ENCODE results near the gene CD86.
"Not testable (repeated sequence)": the region's sequence is repeated elsewhere in the genome, so short reads cannot be mapped to it uniquely, and the experiment has no call there.

CD86 gene

GRCh38 chr3:122094693-122095092, 39.5 kb downstream of the CD86 start:
- DNase-seq, result no peak

DNA sequence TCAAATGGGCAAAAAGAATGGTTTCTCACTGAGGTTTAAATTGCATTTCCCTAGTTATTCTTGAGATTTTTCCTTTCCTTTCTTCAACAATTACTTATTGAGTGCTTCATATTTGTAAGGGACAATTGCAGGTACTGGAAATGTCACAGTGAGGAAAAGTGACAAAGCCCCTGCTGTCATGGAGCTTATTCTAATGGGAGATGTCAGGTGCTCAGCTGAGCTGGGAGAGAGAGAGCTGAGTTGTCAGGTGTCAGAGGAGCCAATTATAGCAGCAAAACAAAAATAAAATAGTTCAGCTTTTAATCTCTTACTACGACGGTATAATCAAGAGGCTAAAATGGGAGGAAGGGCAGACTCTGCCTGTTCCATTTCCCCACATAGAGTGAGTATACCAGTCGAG, 42.0 kb downstream of the CD86 start:
- no peak for DNase-seq

GRCh38 chr3:122098611-122099010, 43.4 kb downstream of the CD86 start:
- no peak for DNase-seq

- DNase-seq, result no peak
Measured at GRCh38 chr3:122099255-122099654, 44.1 kb downstream of the CD86 start.

- no peak for DNase-seq
Measured at GRCh38 chr3:122100083-122100482, 44.9 kb downstream of the CD86 start.

- peak; percentile 7 for DNase-seq
Measured at GRCh38 chr3:122100591-122101463, 45.7 kb downstream of the CD86 start.

- DNase-seq, result peak; percentile 74
Measured at GRCh38 chr3:122101646-122102045, 46.5 kb downstream of the CD86 start.

- no peak for DNase-seq
Measured at GRCh38 chr3:122102191-122102935, 47.2 kb downstream of the CD86 start.

DNA sequence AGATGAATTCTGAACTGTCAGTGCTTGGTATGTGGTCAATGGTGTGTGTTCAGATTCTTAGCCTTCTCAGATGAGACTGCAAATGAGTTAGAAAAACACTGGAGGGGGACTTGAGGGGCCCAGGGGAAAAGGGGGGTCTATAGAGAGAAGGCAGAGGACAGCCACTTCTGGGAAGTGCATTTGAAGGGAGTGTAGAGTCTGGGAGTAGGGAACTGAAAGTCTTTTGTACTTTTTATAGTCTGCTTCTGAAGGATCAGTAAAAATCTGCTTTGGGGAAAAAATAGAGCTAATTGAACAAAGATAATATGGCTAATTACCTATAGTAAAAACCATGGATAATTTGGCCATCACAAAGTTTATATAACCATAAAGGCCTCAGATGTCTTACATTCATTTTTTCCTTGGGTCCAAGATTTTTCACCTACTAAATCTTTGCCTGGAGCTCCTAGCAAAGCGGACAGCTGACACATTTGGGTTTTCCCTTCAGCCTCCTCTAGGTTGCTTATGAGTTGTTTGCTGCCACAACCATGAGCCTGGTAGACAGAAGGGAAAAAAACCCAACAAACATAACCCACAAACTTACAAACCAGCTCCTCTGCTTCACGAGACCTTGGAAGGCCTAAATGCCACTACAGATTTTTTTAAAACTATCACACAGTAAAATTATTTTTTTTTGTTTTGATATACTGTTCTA, 48.8 kb downstream of the CD86 start:
- no peak for DNase-seq

DNA sequence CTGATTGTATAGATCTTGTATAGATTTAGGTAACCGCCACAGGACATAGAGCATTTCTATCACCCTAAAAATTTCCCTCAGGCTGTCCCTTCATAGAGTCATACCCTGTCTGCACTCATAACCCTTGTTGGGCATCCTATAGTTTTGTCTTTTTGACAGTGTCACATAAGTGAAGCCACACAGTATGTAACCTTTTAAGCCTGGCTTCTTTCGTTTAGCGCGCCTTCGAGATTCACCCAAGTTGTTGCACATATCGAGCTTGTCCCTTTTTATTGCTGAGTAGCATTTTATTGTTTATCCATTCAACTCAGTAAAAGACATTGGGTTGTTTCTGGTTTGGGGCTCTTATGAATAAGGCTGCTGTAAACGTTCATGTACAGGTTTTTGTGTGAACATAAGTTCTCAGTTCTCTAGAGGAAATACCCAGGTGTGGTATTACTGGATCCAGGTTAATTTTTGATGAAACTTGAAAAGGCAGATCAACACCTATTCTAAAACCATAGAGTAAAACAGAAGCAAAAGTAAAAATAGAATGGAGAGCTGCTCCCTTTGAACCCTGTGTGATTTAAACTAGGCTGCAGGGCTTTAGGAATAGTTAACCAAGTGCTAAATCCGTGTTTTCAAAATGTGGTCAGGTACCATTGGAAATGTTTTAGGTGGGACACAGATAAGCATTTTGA, 49.5 kb downstream of the CD86 start:
- no peak for DNase-seq

DNA sequence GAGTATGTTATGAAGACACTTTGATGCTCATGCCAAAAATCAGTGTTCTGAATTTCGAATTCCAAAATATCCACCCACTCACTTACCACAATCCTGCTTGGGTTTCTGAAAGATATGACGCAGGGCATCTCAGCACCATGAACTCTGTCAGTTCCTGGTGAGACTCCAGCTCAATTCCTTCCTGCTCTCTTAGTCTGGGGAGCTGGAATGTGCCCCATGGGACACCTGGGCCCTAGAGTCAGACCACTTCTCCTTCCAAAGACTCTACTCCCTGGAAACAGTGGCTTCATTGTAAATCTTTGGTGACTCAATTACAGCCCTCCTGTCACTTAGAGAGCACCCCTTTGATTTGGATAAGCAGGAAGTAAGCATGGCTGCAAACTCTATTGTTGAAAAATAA, 50.5 kb downstream of the CD86 start:
- DNase-seq, result no peak

DNA sequence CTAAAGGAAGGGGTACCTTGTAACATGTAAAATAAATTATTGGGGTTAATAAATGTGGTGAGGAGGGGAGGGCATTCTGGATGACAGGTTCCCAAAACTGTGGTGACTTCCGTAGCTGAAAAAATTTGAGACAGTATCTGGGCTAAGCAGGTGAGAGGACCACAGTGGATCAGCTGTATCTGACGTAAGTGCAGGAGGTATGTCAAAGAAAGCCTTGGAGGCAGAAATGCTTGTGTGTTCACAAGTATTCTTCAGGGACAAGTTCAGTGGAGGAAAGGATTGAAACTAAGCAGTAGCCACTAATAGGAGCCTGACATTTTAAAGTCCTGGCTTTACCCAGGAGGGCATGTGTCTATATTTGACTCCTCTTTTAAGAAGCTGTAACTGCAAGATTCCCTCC, 52.0 kb downstream of the CD86 start:
- no peak for DNase-seq

- no peak for DNase-seq
Measured at GRCh38 chr3:122111974-122112373, 56.8 kb downstream of the CD86 start.

GRCh38 chr3:122112754-122113153, 57.6 kb downstream of the CD86 start:
- DNase-seq, result no peak

DNA sequence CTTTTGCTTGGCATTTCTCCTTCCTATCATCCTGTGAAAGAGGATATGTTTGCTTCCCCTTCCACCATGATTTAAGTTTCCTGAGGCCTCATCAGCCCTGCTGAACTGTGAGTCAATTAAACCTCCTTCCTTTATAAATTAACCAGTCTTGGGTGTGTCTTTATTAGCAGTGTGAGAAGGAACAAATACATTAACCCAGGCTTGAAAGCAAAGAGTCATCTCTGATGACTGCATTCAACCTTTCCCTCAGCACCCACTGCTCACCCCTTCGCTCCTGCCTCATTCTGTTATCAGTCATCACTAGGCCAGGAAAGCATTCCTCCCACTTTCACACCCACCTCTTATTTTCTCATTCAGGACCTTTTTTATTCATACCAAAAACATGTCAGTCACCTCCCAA, 68.7 kb downstream of the CD86 start:
- DNase-seq, result no peak

DNA sequence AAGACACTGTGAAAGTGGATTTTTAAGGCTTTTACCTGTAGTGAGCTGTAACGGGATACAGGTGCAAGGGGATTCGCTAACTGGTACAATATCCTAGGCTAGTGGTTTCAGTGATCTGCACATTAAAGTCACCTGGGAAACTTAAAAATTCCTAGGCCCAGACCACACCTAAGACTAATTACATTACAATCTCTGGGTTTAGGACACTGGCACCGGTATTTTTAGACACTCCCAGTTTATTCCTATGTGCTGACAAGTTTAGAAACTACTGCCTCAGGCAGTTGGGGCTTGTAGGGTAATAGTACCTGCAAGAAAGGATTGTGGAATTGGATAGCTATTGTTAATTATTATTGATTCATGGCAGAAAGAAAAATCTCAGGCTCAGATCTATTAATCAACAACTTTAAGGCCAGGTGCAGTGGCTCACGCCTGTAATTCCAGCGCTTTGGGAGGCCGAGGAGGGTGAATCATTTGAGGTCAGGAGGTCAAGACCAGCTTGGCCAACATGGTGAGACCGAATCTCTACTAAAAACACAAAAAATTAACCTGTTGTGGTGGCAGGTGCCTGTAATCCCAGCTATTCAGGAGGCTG, 77.9 kb downstream of the CD86 start:
- DNase-seq, result no peak

GRCh38 chr3:122146466-122146865, 91.3 kb downstream of the CD86 start:
- DNase-seq, result no peak

DNA sequence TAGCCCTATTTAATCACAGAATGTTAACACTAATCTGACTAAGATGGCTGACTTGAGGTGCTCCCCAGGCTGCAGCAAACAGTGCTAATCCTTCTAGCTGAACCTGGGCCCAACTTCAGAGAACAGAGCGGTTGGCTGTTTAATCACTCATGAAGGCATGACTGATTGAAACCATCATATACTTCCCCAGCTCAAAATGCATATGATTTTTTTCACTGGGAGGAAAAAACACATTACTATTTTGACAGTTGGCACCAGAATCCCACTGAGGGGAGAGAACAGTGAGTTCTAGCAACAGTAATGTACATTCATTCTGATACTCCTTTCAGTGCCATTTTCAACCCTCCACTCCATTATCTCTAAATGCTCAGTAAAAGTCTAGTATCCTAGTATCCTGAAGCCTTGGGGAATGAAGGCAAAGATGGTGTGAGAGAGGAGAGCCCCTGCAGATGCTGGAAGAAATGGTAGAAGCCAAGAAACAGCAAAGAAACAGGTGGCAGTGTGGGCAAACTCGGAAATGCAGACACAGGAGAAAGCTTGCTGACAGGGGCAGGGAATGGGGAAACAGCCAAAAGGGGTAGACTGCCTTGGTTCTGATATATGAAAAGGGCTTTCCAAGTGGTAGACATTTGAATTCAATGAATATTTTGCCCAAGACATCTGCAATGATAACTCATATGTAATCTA, 93.9 kb downstream of the CD86 start:
- DNase-seq, result no peak

DNA sequence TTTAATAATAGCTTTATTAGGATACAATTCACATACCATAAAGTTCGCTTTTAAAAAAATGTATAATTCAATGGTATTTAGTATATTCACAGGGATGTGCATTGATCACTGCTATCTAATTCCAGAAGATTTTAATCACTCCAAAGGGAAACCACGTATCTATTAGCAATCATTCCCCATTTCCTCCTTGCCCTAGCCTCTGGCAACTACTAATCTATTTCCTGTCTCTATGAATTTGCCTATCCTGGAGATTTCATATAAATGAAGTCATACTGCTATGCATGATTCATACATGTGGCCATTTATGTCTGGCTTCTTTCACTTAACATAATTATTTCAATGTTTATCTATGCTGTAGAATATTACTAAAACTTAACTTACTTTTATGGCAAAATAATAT, 96.3 kb downstream of the CD86 start:
- DNase-seq, result no peak

GRCh38 chr3:122164983-122165382, 109.8 kb downstream of the CD86 start:
- DNase-seq, result not testable (repeated sequence)

GRCh38 chr3:122167630-122168029, 112.5 kb downstream of the CD86 start:
- no peak for DNase-seq

- no peak for DNase-seq
Measured at GRCh38 chr3:122168044-122168443, 112.9 kb downstream of the CD86 start.
